ENCODE data around the gene GPR152. TPM values are rescaled to one million over a fixed set of nuclear protein-coding genes. Genes with fewer than 3 reads are reported as not detected.

GPR152 gene
- total RNA-seq, 2 donors from 2014 or later = not detected

DNA sequence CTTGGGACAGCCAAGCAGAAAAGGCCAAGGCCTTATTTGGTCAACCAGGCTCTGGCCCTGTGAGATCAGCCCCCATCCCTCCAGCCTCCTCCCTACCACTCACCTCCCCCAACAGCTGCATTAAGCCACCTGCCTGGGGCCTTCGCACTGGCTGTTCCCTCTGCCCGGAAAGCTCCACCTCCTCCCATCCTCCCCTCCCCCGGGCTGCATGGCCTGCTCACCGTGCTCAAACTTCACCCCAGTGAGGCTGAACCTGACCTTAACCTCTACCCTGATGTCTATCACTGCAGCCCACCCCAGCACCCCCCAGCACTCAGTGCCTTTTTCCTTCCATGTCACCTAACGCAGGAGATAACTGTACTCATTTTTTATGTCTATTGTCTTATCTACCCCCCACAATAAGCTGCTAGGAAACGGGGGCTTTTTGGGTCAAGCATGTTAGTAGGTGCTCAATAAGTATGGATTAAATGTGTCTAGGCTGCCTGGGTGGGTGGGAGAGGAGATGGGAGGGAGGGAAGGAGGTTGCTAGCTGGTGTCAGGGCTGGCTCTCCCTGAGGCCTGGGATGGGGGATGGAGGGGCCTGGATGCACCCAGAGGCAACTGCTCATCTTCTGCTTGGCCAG lies 16.0 kb downstream of the GPR152 start:
- Mint-ChIP-seq H3K36me3 (no peaks in the 10 kb centered on the region), H3K4me1 (ENCODE audit: low read depth in 2 of 2) (peaks cover 49 to 60% of the 10 kb centered on the region in 2 donors)

DNA sequence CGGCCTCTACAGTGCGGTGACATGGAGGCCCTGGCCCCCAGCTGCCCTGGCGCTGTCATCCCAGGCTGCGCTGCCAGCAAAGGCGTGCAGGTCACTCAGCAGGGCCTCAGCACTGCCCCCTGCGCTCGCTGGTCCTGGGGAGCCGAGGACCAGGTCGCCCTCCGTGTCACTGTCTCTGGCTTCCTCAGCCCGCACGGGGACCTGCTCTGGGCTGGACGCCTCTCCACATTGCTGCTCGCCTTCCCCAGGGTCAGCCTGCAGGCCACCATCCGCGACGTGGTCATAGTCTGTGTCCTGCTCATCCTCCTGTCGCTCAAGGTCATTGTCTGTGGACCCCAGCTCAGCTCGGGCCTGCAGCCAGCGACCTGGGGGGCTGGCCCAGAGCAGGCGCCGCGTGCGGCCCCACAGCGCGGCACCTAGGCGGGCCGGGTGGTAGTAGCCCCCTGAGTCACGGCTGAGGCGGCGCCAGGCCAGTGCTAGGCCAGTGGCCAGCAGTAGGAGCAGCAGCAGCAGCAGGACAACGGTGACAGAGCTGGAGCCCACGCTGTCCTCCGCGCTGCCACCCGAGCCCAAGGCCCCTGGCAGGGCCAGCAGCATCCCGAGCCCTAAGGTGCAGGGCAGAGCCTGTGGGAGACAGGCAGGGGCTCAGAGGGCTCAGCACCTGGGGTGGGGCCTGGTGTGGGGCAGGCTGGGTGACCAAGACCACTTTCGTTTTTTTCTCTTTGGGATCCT lies 16.6 kb downstream of the GPR152 start:
- no peak for ATAC-seq
- peaks cover 50 to 55% of the 10 kb centered on the region in 2 donors for H3K4me1 Mint-ChIP-seq (ENCODE audit: low read depth in 2 of 2)
- no peaks in the 10 kb centered on the region for H3K9me3 Mint-ChIP-seq
- peak overlapping the region; percentile 92 for H3K27ac Mint-ChIP-seq
- no peak for DNase-seq (ENCODE audit: low spot score)
- peak overlapping the region; percentile 93 for H3K4me3 Mint-ChIP-seq
- H3K27me3 Mint-ChIP-seq = no peaks in the 10 kb centered on the region
- H3K36me3 Mint-ChIP-seq = no peaks in the 10 kb centered on the region

More for the DNA sequence above, 16.0 kb downstream of the GPR152 start:
- peak; percentile 87 for DNase-seq (ENCODE audit: low spot score)
- Mint-ChIP-seq H3K4me3 (peak overlapping the region; percentile 93), H3K27ac (peak overlapping the region; percentile 92), H3K27me3 (no peaks in the 10 kb centered on the region), H3K9me3 (no peaks in the 10 kb centered on the region)
- ATAC-seq = peak; percentile 66 to 70

- ATAC-seq = no peak
- H3K27ac Mint-ChIP-seq = peak overlapping the region; percentile 92
- no peaks in the 10 kb centered on the region for H3K9me3 Mint-ChIP-seq
- DNase-seq (ENCODE audit: low spot score) = no peak
- no peaks in the 10 kb centered on the region for H3K27me3 Mint-ChIP-seq
- H3K4me3 Mint-ChIP-seq = peak overlapping the region; percentile 93
- no peaks in the 10 kb centered on the region for H3K36me3 Mint-ChIP-seq
- peaks cover 45 to 53% of the 10 kb centered on the region in 2 donors for H3K4me1 Mint-ChIP-seq (ENCODE audit: low read depth in 2 of 2)
Measured at GRCh38 chr11:67435031-67435726, 17.4 kb downstream of the GPR152 start.

DNA sequence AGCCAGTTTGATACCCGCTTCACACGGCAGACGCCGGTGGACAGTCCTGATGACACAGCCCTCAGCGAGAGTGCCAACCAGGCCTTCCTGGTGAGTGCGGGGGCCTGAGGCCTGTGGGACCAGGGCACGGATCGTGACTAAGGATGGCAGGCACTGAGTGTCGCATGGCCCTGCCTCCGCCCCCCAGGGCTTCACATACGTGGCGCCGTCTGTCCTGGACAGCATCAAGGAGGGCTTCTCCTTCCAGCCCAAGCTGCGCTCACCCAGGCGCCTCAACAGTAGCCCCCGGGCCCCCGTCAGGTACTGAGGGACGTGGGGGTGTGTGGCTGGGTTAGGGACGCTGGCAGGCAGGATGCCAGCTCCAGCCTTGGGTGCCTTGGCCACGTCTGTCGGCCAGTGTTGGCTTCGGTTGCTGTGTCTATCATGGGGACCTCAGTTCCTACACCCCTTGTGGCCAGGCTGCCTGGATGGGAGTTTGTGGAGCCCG lies 18.1 kb downstream of the GPR152 start:
- Mint-ChIP-seq H3K27ac (peak overlapping the region; percentile 92 to 96), H3K36me3 (no peaks in the 10 kb centered on the region), H3K9me3 (no peaks in the 10 kb centered on the region), H3K4me1 (ENCODE audit: low read depth in 2 of 2) (peaks cover 37 to 47% of the 10 kb centered on the region in 2 donors), H3K4me3 (peak overlapping the region; percentile 78), H3K27me3 (no peaks in the 10 kb centered on the region)
- ATAC-seq (peak in 1 of 2 donors; percentile 10), DNase-seq (ENCODE audit: low spot score) (no peak)

GRCh38 chr11:67433536-67434394 lies 18.8 kb downstream of the GPR152 start:
- Mint-ChIP-seq H3K27me3 (no peaks in the 10 kb centered on the region), H3K4me3 (peak overlapping the region; percentile 78), H3K9me3 (no peaks in the 10 kb centered on the region), H3K4me1 (ENCODE audit: low read depth in 2 of 2) (peaks cover 31 to 40% of the 10 kb centered on the region in 2 donors), H3K27ac (peak overlapping the region; percentile 92 to 96), H3K36me3 (no peaks in the 10 kb centered on the region)
- DNase-seq (ENCODE audit: low spot score) (peak; percentile 85), ATAC-seq (peak; percentile 59 to 82)

- ATAC-seq (no peak), DNase-seq (ENCODE audit: low spot score) (no peak)
- H3K36me3 Mint-ChIP-seq = no peaks in the 10 kb centered on the region
- peak overlapping the region; percentile 78 for H3K4me3 Mint-ChIP-seq
- no peaks in the 10 kb centered on the region for H3K9me3 Mint-ChIP-seq
- H3K4me1 Mint-ChIP-seq (ENCODE audit: low read depth in 2 of 2) = peaks cover 34 to 42% of the 10 kb centered on the region in 2 donors
- H3K27ac Mint-ChIP-seq = peak overlapping the region; percentile 92 to 96
- no peaks in the 10 kb centered on the region for H3K27me3 Mint-ChIP-seq
Measured at GRCh38 chr11:67432655-67433349, 19.7 kb downstream of the GPR152 start.

DNA sequence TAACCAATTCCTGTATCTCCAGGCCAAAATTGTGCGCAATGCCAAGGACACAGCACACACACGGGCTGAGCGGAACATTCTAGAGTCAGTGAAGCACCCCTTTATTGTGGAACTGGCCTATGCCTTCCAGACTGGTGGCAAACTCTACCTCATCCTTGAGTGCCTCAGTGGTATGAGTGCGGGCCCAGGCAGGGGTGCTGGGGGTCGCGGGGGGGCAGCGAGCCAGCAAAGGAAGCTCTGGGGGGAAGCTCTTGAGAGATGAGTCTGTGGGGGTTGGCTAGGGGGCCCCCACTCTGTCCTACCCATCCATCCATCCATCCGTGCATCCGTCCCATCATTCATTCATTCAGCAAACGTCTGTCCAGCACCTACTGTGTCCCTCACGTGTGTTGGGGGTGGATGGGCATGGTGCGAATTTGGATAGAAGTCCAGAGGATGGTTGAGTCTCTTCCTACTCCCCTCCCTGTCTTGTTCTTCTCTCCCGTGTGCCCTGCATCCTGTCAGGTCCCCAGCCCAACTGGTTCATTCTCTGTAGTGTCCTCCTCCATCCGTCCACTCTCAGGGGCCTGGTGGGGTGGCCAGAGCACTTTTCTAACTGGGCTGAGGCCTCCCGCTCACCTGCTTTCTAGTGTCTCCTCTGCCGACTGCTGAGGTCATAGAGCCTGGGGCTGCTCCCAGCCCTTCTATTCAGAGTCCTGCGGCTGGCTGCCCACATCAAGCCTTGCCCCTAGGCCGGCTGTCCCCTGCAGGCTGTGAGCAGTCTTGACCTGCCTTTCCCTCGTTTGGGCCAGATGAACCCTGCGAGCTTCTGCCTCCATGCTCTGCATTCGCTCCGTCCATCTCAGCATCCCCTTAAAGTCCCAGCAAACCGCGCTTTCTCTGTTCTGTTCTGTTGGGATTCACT lies 20.9 kb downstream of the GPR152 start:
- DNase-seq (ENCODE audit: low spot score) (no peak), ATAC-seq (no peak)
- Mint-ChIP-seq H3K9me3 (no peaks in the 10 kb centered on the region), H3K27me3 (no peaks in the 10 kb centered on the region), H3K27ac (peak overlapping the region; percentile 92 to 96), H3K36me3 (no peaks in the 10 kb centered on the region), H3K4me1 (ENCODE audit: low read depth in 2 of 2) (peaks cover 33 to 40% of the 10 kb centered on the region in 2 donors), H3K4me3 (peak overlapping the region; percentile 18)

GRCh38 chr11:67429722-67430121 lies 22.8 kb downstream of the GPR152 start:
- Mint-ChIP-seq H3K4me3 (peak overlapping the region; percentile 54), H3K4me1 (ENCODE audit: low read depth in 2 of 2) (peaks cover 28 to 33% of the 10 kb centered on the region in 2 donors), H3K27ac (no peak overlapping the region), H3K9me3 (no peaks in the 10 kb centered on the region), H3K36me3 (no peaks in the 10 kb centered on the region), H3K27me3 (no peaks in the 10 kb centered on the region)
- ATAC-seq (no peak), DNase-seq (ENCODE audit: low spot score) (no peak)

GRCh38 chr11:67429038-67429668 lies 23.4 kb downstream of the GPR152 start:
- DNase-seq (ENCODE audit: low spot score) (no peak), ATAC-seq (no peak)
- peaks cover 29 to 36% of the 10 kb centered on the region in 2 donors for H3K4me1 Mint-ChIP-seq (ENCODE audit: low read depth in 2 of 2)
- H3K36me3 Mint-ChIP-seq = no peaks in the 10 kb centered on the region
- H3K9me3 Mint-ChIP-seq = no peaks in the 10 kb centered on the region
- H3K4me3 Mint-ChIP-seq = peak overlapping the region; percentile 96
- peak overlapping the region; percentile 94 to 97 for H3K27ac Mint-ChIP-seq
- H3K27me3 Mint-ChIP-seq = no peaks in the 10 kb centered on the region

DNA sequence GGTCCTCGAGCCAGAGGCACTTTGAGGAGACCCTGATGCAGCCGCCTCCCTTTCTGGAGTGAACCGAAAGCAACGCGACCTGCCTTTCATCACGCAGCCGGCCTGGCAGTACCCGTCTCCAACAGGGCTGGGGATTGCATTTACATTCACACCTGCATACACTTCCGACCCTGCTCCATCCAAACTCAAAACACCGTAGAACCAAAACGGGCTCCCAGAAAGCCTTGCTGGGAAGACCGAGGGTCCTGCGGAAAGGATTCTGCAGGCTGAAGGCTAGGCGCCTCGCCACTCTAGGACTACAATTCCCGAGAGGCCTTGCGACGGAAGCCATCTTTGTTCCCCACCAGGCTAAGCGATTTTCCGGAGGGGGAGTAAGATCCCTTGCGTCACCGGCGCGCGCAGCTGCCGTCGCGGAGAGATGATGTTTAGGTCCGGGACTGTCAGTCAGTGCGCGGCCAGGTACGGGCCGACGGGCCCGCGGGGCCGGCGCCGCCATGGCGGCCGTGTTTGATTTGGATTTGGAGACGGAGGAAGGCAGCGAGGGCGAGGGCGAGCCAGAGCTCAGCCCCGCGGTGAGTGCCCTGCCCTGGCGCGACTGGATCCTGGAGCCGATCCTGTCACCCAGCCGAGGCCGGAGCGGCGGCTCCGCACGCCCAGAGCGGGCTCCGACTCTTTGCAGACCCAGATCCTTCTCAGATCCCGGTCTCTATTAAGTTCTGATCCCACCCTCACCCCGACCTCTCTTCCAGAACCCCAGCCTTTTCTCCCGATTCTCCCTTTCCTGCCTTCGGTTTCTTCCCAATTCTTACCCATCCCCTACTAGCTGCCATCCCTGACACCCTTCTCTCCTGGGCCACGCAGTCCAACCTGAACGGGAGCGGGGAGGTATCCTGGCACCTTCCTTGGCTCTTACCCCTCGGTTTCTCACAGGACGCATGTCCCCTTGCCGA lies 24.2 kb downstream of the GPR152 start, which contains the start of gene RPS6KB2:
Gene RPS6KB2 (plus strand): TSS at position 443 of the 950 bp plus-strand sequence. CDS start 52 bp downstream, at position 495.
- peak within 1 kb of the TSS; percentile 94 to 97 for H3K27ac Mint-ChIP-seq

More for the DNA sequence above, 24.2 kb downstream of the GPR152 start, which contains the start of gene RPS6KB2:
- H3K4me1 Mint-ChIP-seq (ENCODE audit: low read depth in 2 of 2) = peaks cover 24 to 31% of the 10 kb centered on the region in 2 donors
- H3K9me3 Mint-ChIP-seq = no peaks in the 10 kb centered on the region
- no peaks in the 10 kb centered on the region for H3K36me3 Mint-ChIP-seq
- ATAC-seq = peak; percentile 92 to 94
- DNase-seq (ENCODE audit: low spot score) = peak; percentile 97
- H3K4me3 Mint-ChIP-seq = peak within 1 kb of the TSS; percentile 96
- H3K27me3 Mint-ChIP-seq = no peaks in the 10 kb centered on the region

Measured in natural killer cell treated with Interleukin-12 subunit alpha and Interleukin-12 subunit beta and Interleukin-15 and Interleukin-18, amount 100 ng/mL, for 72 hours (primary cell).